CD4-positive, alpha-beta T cell treated with Interleukin-4 for 1 hour (primary cell): ENCODE results near the gene NIPSNAP2.
"Not testable (repeated sequence)": the region's sequence is repeated elsewhere in the genome, so short reads cannot be mapped to it uniquely, and the experiment has no call there.

Source experiments
- DNase-seq, 2 donors: peaks; one replicate each; pipeline ENCODE4 v3.0.0-alpha.2; 2020 to 2022

Gene NIPSNAP2

DNA sequence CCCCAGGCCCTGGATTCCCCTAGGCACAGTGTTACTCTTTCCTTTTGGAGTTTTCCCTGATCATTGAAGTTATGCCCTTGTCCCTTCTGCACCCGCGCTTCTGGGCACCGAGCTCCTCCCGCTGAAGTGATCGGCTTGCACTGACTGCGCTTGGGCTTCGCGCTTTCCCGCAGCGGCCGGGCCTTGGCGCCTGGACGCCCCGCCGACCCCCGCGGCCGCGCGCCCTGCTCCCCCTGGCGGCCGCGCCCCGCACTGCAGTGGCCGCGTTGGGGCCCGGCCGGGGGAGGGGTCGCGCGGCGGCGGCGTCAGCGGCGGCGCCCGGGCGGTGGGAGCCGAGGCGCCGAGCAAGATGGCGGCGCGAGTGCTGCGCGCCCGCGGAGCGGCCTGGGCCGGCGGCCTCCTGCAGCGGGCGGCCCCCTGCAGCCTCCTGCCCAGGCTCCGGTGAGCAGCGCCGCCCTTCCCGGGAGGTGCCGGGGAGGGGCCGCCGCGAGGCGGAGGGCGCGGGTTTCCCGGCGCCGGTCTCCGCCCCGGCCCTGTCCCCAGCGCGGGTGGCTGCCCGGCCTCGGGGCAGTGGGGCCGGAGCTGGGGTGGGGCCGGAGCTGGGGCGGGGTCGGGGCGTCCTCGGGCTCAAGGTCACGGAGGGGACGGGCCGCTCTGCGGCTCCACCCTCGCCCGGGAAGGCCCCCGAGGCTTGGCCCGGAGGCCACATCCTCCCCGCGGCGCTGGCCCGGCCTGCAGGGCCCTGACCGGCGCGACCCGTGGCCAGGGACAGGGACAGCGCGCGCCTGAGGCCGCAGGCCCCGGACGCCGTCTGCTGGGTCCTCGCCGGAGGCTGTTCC is at the start of gene NIPSNAP2:
NIPSNAP2 (plus strand) TSS at position 325 of the 839 bp plus-strand sequence; CDS start at position 350, 25 bp downstream.
- DNase-seq = peak; percentile 59 to 62

DNA sequence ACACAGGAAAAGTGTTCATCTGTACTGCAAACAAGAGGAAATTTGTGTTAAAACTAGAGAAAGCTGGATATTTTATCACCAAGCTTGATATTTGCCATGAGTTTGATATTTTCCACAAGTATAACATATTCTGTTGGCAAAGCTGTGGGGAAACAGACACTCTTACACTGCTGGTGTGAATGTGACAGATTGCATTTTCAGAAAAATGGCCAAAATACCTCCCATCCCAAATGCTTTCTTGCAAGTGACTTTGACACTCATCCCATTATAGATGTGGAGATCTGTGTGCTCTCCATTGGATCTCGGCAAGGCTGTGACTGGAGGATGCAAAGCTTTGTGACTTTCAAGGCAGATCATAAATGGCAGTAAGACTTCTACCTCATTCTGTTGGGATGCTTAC is 46.6 kb upstream of the NIPSNAP2 start:
- DNase-seq = no peak

DNA sequence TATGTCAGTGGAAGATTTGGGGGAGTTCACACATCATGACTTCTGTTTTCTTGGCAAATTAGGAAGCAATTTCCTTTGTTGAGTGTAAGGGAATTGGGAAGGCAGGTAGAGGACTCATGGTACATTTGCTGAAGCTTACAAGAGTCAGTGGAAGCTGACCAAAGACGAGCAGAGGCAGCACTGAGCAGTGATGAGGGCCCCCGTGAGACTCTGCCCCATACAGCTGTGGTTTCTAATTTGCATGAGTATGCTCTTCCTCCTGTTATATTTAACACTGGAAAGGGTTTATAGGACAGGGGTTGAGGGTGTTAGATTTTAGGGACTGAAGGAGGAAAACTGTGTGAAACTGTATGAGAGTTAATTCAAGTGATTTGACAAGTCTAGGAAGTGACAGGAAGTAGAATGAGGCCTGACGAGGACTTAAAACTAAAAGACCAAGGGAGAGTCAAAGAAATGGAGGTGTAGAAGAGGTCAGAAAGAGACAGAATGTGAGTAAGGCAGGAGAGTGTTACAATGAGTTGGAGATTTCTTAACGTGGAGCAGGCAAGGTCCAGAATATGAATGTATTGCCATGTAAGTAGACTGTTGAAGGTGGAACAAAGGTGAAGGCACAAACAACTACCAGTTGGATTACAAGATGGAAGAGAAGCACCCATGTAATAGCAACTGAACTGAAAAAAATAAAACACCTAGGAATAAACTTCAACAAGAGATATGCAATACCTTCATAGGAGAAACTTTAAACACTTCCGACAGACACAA is 36.2 kb upstream of the NIPSNAP2 start:
- DNase-seq = no peak

DNA sequence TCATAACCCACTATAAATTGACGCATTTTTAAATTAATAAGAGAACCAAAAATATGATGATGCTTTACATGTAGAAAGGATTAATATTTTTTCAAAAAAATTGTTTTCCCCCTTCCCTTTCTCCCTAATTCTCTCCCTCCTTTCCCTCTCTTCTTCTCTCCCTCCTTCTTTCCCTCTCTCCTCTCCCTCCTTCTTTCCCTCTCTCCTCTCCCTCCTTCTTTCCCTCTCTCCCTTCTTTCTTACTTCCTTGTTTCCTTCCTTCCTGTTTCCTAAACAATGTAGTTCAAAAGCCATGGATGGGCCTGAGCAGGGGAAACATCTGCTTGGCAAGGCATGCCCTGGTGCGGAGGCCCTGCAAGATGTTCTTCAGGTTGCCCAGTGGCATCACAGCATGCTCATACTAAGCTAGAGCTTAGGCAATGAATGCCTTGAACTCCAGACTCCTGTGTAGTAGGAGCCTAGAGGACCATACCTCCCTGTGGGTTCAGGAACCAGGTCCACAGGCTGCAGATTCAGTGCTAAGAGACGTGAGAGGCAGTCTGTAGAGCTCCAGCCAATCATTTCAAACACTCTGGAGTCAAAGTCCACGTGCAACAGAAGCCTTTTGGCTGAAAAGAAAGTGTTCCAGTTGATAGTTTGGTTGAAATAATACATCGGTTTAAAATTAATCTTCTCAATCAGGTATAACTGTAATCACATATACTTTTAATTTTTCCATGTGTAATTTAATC is 32.8 kb upstream of the NIPSNAP2 start:
- DNase-seq = no peak

DNA sequence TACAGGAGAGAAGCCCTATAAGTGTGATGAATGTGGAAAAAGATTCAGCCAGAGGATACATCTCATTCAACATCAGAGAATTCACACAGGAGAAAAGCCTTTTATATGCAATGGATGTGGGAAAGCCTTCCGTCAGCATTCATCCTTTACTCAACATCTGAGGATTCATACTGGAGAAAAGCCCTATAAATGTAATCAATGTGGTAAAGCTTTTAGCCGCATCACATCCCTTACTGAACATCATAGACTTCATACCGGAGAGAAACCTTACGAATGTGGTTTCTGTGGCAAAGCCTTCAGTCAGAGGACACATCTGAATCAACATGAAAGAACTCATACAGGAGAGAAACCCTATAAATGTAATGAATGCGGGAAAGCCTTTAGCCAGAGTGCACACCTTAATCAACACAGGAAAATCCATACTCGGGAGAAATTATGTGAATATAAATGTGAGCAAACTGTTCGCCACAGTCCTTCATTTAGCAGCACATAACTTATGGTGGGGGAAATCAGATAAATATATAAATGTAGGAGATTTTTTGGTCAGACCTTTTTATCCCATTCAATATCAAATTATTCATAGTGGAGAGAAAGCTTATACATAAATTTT is 24.8 kb upstream of the NIPSNAP2 start:
- DNase-seq = no peak

DNA sequence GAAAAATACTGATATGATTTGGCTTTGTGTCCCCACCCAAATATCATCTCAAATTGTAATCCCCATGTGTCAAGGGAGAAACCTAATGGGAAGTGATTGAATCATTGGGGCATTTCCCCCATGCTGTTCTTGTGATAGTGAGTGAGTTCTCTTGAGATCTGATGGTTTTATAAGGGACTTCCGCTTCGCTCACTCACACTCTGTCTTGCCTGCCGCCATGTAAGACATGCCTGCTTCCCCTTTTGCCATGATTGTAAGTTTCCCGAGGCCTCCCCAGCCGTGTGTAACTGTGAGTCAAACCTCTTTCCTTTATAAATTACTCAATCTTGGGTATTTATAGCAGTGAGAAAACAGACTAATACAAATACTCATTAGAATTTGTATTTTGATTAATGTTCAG is 17.8 kb upstream of the NIPSNAP2 start:
- no peak for DNase-seq

DNA sequence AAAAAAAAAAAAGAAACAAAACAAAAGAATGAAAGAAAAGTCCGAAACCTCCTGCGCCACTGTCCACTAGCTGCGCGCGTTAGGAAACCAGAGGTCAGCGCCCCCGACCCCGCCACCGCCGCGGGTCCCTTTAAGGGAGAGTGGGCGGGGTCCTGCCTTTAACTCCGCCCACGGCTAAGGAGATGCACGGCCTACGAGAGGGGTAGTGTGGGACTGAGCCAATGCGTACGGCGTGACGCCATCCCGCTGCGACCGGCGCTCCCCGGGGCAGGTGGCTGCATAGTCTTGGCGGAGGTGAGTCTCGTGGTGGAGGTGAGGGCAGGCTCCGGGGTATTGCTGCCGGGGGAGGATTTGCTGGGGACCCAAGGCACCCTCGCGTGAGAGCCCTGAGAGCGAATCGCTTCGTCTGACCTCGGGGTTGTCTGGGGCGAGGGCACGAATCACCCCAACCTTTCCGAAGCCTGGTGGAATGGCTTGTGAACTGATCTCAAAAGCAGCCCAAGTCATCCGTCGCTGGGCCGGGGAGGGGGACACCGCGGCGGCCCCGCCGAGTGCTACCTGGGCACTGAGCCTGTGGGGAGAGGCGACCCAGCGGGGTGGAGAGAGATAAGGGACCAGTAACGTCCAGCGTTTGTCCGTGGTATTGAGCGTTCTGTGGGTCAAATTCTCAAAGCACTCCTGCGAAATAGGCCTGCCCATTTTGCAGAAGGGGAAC is 12.6 kb upstream of the NIPSNAP2 start, which contains the start of gene MRPS17:
MRPS17 (plus strand) TSS at position 241 of the 715 bp plus-strand sequence. CDS start 1,319 bp downstream, outside the sequence.
- peak; percentile 94 for DNase-seq

DNA sequence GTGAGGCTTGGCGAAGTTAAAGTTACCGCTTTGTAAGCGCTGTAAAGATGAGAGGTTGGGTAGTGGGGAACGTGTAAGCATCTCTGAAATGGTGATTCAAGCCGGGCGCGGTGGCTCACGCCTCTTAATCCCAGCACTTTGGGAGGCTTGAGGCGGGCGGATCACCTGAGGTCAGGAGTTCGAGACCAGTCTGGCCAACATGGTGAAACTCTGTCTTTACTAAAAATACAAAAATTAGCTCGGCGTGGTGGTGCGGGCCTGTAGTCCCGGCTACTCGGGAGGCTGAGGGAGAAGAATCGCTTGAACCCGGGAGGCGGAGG is 12.1 kb upstream of the NIPSNAP2 start:
- not testable (repeated sequence) for DNase-seq

DNA sequence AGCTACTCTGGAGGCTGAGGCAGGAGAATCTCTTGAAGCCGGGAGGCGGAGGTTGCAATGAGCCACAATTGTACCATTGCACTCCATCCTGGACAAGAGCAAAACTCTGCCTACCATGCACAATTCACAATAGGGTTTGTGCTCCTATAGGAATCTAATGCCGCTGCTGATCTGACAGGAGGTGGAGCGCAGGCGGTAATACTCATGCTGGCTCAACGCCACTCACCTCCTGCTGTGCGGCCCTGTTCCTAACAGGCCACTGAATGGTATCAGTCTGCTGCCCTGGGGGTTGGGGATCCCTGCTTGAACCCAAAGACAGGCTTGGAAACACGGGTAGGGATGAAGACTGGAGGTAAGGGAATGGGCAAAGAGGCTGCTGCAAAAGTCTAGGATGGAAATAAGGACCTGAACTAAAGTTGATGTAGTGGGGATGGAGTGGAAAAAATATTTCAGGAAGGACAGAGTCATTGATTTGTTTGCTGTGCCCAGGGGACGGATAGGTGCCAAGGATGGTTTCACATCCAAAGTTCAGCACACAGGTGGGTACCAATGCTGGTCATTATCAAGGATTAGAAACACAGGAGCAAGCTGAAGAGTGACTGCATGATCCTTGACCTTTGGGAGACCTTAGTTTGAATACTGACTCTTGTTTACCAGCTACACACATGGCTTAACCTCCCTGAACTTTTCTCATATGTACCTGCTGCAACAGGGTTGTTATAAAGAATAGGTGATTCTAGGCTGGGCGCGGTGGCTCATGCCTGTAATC is 10.5 kb upstream of the NIPSNAP2 start:
- no peak for DNase-seq

DNA sequence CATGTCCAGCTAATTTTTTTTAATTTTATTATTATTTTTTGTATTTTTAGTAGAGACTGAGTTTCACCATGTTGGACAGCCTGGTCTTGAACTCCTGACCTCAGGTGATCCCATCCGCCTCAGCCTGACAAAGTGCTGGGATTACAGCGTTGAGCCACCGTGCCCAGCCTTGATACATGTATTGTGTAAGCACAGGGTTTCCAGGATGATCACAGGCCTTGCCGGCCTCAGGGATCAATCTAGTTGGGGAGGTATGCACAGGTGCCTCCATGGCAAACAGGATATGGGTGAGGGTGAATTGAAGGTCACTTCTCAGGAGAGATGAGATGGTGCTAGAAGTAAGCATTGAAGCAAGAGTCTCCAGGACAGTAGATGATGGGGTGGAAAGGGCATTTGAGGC is 7.2 kb upstream of the NIPSNAP2 start:
- DNase-seq = no peak

DNA sequence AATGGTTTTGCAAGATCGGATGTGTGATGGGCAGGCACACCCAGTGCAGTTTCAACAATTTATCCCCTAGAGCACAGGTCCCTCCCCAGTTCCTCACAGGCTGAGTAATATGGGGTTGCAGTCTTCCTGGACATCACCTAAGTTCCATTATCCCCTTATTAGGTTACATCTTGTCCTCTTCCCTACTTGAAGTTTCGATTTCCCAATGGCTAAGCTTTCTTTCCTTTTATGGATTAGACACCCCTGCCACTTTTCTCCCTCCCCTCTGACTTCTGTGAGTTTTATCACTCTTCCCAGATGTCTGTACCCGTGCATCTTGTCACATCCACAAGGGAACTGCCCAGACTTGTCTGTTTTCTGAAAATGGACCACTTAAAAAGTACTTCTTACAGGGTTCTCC is 2.4 kb upstream of the NIPSNAP2 start:
- DNase-seq = no peak

DNA sequence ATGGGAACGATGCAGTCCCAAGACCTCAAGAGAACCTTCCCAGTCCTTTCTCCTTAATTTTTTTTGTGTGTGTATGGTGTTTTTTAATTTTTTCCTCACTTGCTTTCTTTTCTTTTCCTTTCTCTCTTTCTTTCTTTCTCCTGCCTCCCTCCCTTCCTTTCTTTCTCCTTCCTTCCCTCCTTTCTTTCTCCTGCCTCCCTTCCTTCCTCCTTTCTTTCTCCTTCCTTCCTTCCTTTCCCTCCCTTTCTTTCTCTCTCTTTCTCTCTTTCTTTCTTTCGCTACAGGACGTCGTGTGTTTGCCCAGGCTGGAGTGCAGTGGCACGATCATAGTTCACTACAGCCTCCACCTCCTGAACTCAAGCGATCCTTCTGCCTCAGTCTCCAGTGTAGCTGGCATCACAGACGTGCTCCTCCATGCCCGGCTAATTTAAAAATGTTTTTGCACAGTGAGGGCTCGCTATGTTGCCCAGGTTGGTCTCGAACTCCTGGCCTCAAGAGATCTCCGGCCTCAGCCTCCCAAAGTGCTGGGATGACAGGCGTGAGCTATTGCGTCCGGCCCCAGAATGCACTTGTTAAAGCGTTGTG is 709 bp upstream of the NIPSNAP2 start:
- DNase-seq = no peak

DNA sequence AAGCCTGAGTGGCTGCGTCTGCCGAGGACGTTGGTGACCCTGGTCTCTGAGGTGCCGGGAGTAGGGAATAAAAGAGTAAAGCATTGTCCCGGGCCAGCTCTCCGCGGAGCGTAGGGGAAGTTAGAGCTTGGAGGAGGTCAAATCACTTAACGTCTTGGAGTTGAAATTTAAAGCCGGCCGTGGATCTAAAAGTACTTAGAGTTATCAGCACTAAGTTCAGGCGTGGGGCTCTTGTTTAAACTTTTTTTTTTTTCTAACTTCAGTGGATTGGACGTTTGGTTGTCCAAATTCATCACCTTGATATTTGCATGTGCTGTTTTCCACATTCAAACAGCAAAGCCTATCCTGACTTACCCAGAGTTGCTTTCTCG is 700 bp downstream of the NIPSNAP2 start:
- DNase-seq = no peak

DNA sequence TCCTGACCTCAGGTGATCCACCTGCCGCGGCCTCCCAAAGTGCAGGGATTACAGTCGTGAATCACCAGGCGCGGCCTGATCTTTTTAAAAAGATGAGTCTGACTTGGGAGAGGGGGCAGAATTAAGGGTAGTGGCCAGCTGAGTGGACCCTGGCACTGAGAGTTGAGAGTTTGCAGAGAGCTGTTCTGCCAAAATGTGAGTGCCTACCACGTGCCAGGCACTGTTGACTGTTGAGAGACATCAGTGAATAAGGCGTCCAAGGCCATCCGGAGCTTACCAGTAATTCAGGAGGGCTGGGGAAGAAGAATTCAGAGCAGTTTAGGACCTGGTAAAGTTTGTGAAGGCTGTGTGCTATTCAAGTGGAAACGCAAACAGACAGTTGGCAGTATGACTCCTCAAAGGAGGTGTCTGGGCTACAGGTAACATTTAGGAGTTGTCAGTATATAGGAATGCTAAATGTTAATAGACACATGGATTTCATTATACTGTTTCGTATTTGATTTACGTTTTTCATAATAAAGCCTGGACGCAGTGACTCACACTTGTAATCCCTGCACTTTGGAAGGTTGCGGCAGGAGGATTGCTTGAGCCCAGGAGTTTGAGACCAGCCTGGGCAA is 1.5 kb downstream of the NIPSNAP2 start:
- DNase-seq = no peak

DNA sequence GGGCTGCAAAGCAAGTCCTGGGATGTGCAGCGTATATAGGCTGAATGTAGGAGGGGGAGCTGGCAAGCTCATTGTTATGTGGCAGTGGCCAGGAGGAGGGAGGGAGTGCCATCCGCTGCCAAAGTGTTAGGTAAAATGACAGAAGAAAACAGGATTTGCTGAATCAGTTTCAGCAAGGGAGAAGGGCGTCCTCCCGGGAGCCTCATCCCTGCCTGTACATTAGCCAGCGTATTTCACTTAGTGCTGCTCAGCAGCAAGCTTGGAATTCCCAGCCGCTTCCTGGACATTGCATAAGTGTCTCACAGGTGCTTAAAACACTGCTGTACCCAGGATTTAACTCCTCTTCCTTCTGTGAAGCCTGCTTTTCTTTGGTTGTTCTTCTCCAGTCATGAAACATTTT is 2.5 kb downstream of the NIPSNAP2 start:
- DNase-seq = no peak

DNA sequence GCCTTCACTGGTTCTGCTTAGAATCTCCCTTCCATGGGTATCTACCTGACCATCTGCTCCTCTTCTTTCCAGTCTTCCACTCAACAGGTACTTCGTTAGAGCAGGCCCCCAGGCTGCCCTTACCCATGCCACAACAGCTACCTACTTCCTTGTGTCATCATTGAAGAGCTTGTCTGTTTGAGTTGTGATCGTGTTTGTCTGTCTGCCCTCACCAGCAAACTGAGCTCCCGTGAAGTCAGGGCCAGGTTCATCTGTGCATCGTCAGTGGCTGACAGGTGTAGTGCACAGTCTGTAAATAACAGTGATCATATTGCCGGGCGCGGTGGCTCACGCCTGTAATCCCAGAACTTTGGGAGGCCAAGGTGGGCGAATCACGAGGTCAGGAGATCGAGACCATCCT is 5.0 kb downstream of the NIPSNAP2 start:
- DNase-seq = no peak

DNA sequence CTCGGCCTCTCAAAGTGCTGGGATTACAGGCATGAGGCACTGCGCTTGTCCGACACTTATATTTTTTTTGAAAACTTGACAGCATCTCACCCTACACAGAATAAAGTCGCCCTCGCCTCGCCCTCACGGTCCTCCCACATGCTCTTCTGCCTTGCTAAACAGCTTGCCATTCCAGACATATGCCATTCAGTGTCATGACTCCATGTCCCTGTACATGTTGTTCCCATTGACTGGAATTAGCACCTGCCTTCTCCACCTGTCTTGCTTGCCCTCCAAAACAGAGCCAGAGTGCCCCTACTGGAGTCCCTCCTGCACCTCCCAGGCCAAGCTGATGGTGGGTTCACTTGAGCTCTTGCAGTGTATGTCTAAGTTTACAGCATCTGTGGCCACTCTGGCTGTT is 6.2 kb downstream of the NIPSNAP2 start:
- DNase-seq = no peak

DNA sequence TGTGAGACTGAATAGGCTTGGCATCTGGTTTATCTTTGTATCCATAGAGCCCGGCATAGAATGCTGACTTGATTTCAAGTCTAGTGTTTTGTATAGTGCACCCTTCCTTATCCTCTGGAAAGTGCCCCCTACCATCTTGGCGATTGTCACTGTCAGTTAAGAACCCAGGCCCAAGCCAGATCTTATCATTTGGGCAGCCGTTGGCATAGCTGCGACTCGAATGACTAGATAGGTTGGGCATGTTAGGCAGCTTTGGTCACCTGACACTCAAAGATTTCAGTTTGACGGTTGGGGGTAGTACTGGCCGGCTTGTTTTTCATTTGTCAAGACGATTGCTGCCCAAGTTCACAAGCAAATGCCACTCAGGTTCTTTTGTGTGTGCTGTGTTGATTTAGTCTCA is 6.6 kb downstream of the NIPSNAP2 start:
- no peak for DNase-seq

DNA sequence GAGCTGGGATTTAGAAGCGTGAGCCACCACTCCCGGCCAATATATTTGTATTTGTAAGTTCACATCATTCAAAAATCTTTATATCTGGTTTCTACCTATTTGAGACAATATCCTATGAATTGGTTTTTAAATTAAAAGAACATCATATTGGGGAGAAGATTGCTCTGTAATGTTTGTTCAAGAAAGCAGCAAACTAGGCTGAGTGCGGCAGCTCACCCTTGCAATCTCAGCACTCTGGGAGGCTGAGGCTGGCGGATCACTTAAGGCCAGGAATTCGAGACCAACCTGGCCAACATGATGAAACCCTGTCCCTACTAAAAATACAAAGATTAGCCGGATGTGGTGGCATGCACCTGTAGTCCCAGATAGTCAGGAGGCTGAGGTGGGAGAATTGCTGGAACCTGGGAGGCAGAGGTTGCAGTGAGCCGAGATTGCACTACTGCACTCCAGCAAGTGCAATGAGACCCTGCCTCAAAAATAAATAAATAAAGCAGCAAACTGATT is 9.4 kb downstream of the NIPSNAP2 start:
- DNase-seq = no peak

DNA sequence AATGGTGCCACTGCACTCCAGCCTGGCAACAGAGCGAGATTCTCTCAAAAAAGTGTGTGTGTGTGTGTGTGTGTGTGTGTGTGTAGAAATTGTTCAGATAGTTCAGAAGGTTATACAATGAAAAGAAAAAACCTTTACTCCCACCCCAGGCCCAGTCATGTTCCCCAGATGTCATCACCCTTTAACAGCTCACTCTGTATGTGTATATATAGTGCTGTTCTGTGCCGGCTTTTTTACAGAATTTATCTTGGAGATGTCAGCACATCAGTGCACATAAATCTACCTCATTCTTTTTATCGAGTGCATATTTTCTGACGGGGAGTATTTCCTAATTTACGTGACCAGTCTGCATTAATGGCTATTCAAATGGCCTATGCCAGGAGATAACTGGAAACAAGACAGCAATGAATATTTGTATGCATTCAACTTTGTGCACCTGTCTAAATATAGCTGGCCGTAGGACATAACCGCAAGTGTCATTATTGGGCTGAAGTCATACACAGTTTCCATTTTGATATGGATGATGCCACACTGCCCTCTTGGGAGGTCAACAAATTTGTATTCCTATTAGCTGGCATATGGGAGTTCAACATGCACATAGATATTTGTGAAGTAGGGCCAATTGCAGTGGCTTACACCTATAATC is 11.7 kb downstream of the NIPSNAP2 start:
- no peak for DNase-seq
